Naive B cell (primary cell): ENCODE measurements around the gene SRSF7. TPM values are rescaled to one million over a fixed set of nuclear protein-coding genes. Genes with fewer than 3 reads are reported as not detected.
"Not testable (repeated sequence)": the region's sequence is repeated elsewhere in the genome, so short reads cannot be mapped to it uniquely, and the experiment has no call there.

ENCODE experiments used
- ATAC-seq, 2 donors: fragments of 150-1000 bp; cut with Tn5 transposase; 2 replicates each; pipeline ENCODE4 v1.10.0; 2021; ENCODE audit warnings: low read depth in 2 of 2, mild to moderate bottlenecking in 2 of 2, moderate library complexity in 2 of 2
- DNase-seq: peaks from one replicate; pipeline ENCODE4 v3.0.0; 2022
- H3K27ac Mint-ChIP-seq, 6 donors: one replicate each; pipeline ENCODE4 v1.8.0; 2020 to 2022; ENCODE audit warnings: mild to moderate bottlenecking in 6 of 6, mixed read lengths in 6 of 6, moderate library complexity in 5 of 6, inconsistent platforms in 2 of 6
- H3K27me3 Mint-ChIP-seq, 3 donors: one replicate each; pipeline ENCODE4 v1.8.0; 2021 to 2022; ENCODE audit warnings: mixed read lengths in 3 of 3, mild to moderate bottlenecking in 1 of 3
- H3K36me3 Mint-ChIP-seq, 2 donors: one replicate each; pipeline ENCODE4 v1.8.0; 2020 to 2022; ENCODE audit warnings: mixed read lengths in 2 of 2, inconsistent platforms in 1 of 2, mild to moderate bottlenecking in 1 of 2
- H3K4me1 Mint-ChIP-seq, 3 donors: one replicate each; pipeline ENCODE4 v1.8.0; 2020 to 2022; ENCODE audit warnings: mixed read lengths in 3 of 3, inconsistent platforms in 1 of 3, mild to moderate bottlenecking in 1 of 3, moderate library complexity in 1 of 3
- H3K4me3 Mint-ChIP-seq, 8 donors: one replicate each; pipeline ENCODE4 v1.8.0; 2020 to 2022; ENCODE audit warnings: mild to moderate bottlenecking in 8 of 8, mixed read lengths in 8 of 8, moderate library complexity in 8 of 8, inconsistent platforms in 2 of 8
- H3K9me3 Mint-ChIP-seq, 7 donors: one replicate each; pipeline ENCODE4 v1.8.0; 2020 to 2022; ENCODE audit warnings: mixed read lengths in 7 of 7, mild to moderate bottlenecking in 5 of 7, inconsistent platforms in 2 of 7, moderate library complexity in 1 of 7
- polyA plus RNA-seq, 6 donors: library from polyadenylated mRNA; unstranded; fragments of 300-500 nt; fragmentation: Illumina TruSeq; gene quantifications; one replicate each; pipeline ENCODE4 v1.2.3, GENCODE V29; 2021; ENCODE audit warnings: low read depth in 6 of 6

Gene SRSF7
- polyA plus RNA-seq, 6 donors from 2014 or later = 164 to 306 (median 228) TPM

GRCh38 chr2:38775921-38776225 lies 24.7 kb upstream of the SRSF7 start:
- H3K4me3 Mint-ChIP-seq = peak overlapping the region in 4 of 8 donors; percentile 33 to 81 (median 51)
- H3K9me3 Mint-ChIP-seq = no peaks in the 10 kb centered on the region
- DNase-seq (no peak), ATAC-seq (no peak)
- no peaks in the 10 kb centered on the region for H3K36me3 Mint-ChIP-seq
- H3K27me3 Mint-ChIP-seq = peaks cover 3 to 21% (median 18%) of the 10 kb centered on the region in 3 donors
- no peak overlapping the region for H3K27ac Mint-ChIP-seq
- H3K4me1 Mint-ChIP-seq = peaks cover 11 to 12% (median 11%) of the 10 kb centered on the region in 3 donors

- ATAC-seq = no peak
- H3K27ac Mint-ChIP-seq = no peak overlapping the region
Measured at GRCh38 chr2:38775097-38775920, 24.1 kb upstream of the SRSF7 start.

GRCh38 chr2:38771632-38772031 lies 20.5 kb upstream of the SRSF7 start:
- no peak for ATAC-seq
- peak overlapping the region in 1 of 8 donors; percentile 68 for H3K4me3 Mint-ChIP-seq

More at GRCh38 chr2:38775097-38775920, 24.1 kb upstream of the SRSF7 start:
- no peak for DNase-seq
- H3K27me3 Mint-ChIP-seq = peaks cover 3 to 21% (median 18%) of the 10 kb centered on the region in 3 donors
- peaks cover 11 to 12% (median 11%) of the 10 kb centered on the region in 3 donors for H3K4me1 Mint-ChIP-seq
- peak overlapping the region in 3 of 8 donors; percentile 63 to 81 (median 75) for H3K4me3 Mint-ChIP-seq
- no peaks in the 10 kb centered on the region for H3K36me3 Mint-ChIP-seq
- H3K9me3 Mint-ChIP-seq = no peaks in the 10 kb centered on the region

GRCh38 chr2:38765551-38765950 lies 14.4 kb upstream of the SRSF7 start:
- no peaks in the 10 kb centered on the region for H3K27me3 Mint-ChIP-seq
- ATAC-seq = no peak

More at GRCh38 chr2:38771632-38772031, 20.5 kb upstream of the SRSF7 start:
- H3K36me3 Mint-ChIP-seq = no peaks in the 10 kb centered on the region
- H3K9me3 Mint-ChIP-seq = no peaks in the 10 kb centered on the region
- H3K27ac Mint-ChIP-seq = peak overlapping the region in 1 of 6 donors; percentile 49
- peaks cover 0 to 15% (median 14%) of the 10 kb centered on the region in 3 donors for H3K27me3 Mint-ChIP-seq
- no peak for DNase-seq
- H3K4me1 Mint-ChIP-seq = no peaks in the 10 kb centered on the region

GRCh38 chr2:38765149-38765548 lies 14.0 kb upstream of the SRSF7 start:
- Mint-ChIP-seq H3K27ac (no peak overlapping the region), H3K36me3 (no peaks in the 10 kb centered on the region), H3K4me3 (no peak overlapping the region), H3K4me1 (no peaks in the 10 kb centered on the region), H3K9me3 (no peaks in the 10 kb centered on the region), H3K27me3 (no peaks in the 10 kb centered on the region)
- ATAC-seq (no peak), DNase-seq (no peak)

More at GRCh38 chr2:38765551-38765950, 14.4 kb upstream of the SRSF7 start:
- DNase-seq = no peak
- Mint-ChIP-seq H3K9me3 (no peaks in the 10 kb centered on the region), H3K4me3 (no peak overlapping the region), H3K27ac (no peak overlapping the region), H3K36me3 (no peaks in the 10 kb centered on the region), H3K4me1 (no peaks in the 10 kb centered on the region)

GRCh38 chr2:38763728-38764127 lies 12.6 kb upstream of the SRSF7 start:
- Mint-ChIP-seq H3K4me3 (no peak overlapping the region), H3K9me3 (no peaks in the 10 kb centered on the region), H3K27me3 (no peaks in the 10 kb centered on the region), H3K4me1 (no peaks in the 10 kb centered on the region), H3K36me3 (no peaks in the 10 kb centered on the region), H3K27ac (no peak overlapping the region)
- DNase-seq (no peak), ATAC-seq (no peak)

GRCh38 chr2:38763228-38763627 lies 12.1 kb upstream of the SRSF7 start:
- DNase-seq = no peak
- no peaks in the 10 kb centered on the region for H3K36me3 Mint-ChIP-seq
- no peaks in the 10 kb centered on the region for H3K9me3 Mint-ChIP-seq
- no peaks in the 10 kb centered on the region for H3K27me3 Mint-ChIP-seq
- no peak overlapping the region for H3K4me3 Mint-ChIP-seq
- no peak overlapping the region for H3K27ac Mint-ChIP-seq
- no peak for ATAC-seq
- no peaks in the 10 kb centered on the region for H3K4me1 Mint-ChIP-seq

- H3K9me3 Mint-ChIP-seq, ATAC-seq, DNase-seq, H3K36me3 Mint-ChIP-seq, H3K27ac Mint-ChIP-seq, H3K27me3 Mint-ChIP-seq: not testable (repeated sequence)
- H3K4me1 Mint-ChIP-seq = peaks cover 13 to 23% (median 13%) of the 10 kb centered on the region in 3 donors
- H3K4me3 Mint-ChIP-seq = peak overlapping the region in 1 of 8 donors; percentile 51
Measured at GRCh38 chr2:38755891-38756290, 4.7 kb upstream of the SRSF7 start.

GRCh38 chr2:38754506-38754905 lies 3.3 kb upstream of the SRSF7 start:
- H3K27me3 Mint-ChIP-seq = no peaks in the 10 kb centered on the region
- peaks cover 20 to 28% (median 20%) of the 10 kb centered on the region in 3 donors for H3K4me1 Mint-ChIP-seq
- H3K4me3 Mint-ChIP-seq = peak overlapping the region; percentile 67 to 90 (median 82)
- H3K36me3 Mint-ChIP-seq = peaks cover 13 to 18% of the 10 kb centered on the region in 2 donors
- H3K9me3 Mint-ChIP-seq = peaks cover 0 to 3% (median 0%) of the 10 kb centered on the region in 7 donors
- ATAC-seq (no peak), DNase-seq (no peak)
- peak overlapping the region in 3 of 6 donors; percentile 41 to 81 (median 77) for H3K27ac Mint-ChIP-seq

- peaks cover 0 to 3% (median 0%) of the 10 kb centered on the region in 7 donors for H3K9me3 Mint-ChIP-seq
- no peaks in the 10 kb centered on the region for H3K27me3 Mint-ChIP-seq
- H3K36me3 Mint-ChIP-seq = peaks cover 13 to 21% of the 10 kb centered on the region in 2 donors
- ATAC-seq (no peak), DNase-seq (no peak)
- H3K4me3 Mint-ChIP-seq = peak overlapping the region in 7 of 8 donors; percentile 22 to 77 (median 67)
- H3K4me1 Mint-ChIP-seq = peaks cover 21 to 31% (median 23%) of the 10 kb centered on the region in 3 donors
- peak overlapping the region in 4 of 6 donors; percentile 37 to 74 (median 48) for H3K27ac Mint-ChIP-seq
Measured at GRCh38 chr2:38754049-38754448, 2.9 kb upstream of the SRSF7 start.

- ATAC-seq = peak; percentile 26
- H3K4me3 Mint-ChIP-seq = peak overlapping the region; percentile 94 to 100 (median 99)
- no peaks in the 10 kb centered on the region for H3K27me3 Mint-ChIP-seq
- peaks cover 30 to 37% of the 10 kb centered on the region in 2 donors for H3K36me3 Mint-ChIP-seq
- peaks cover 27 to 52% (median 43%) of the 10 kb centered on the region in 3 donors for H3K4me1 Mint-ChIP-seq
- H3K27ac Mint-ChIP-seq = peak overlapping the region; percentile 99 to 100 (median 100)
- peaks cover 0 to 3% (median 0%) of the 10 kb centered on the region in 7 donors for H3K9me3 Mint-ChIP-seq
- no peak for DNase-seq
Measured at GRCh38 chr2:38751596-38752410, 642 bp upstream of the SRSF7 start.

- DNase-seq = peak; percentile 38
- H3K9me3 Mint-ChIP-seq = peaks cover 0 to 3% (median 0%) of the 10 kb centered on the region in 7 donors
- H3K27ac Mint-ChIP-seq = peak overlapping the region; percentile 99 to 100 (median 100)
- peaks cover 37 to 38% of the 10 kb centered on the region in 2 donors for H3K36me3 Mint-ChIP-seq
- peak overlapping the region; percentile 94 to 100 (median 99) for H3K4me3 Mint-ChIP-seq
- peak; percentile 38 to 41 for ATAC-seq
- peaks cover 34 to 67% (median 59%) of the 10 kb centered on the region in 3 donors for H3K4me1 Mint-ChIP-seq
- H3K27me3 Mint-ChIP-seq = no peaks in the 10 kb centered on the region
Measured at GRCh38 chr2:38750011-38750890, 910 bp downstream of the SRSF7 start.
